ENCODE results near the gene C7.
A peak's percentile ranks its signal among the peaks of the same experiment; 100 is the strongest.
"Not testable (repeated sequence)": the region's sequence is repeated elsewhere in the genome, so short reads cannot be mapped to it uniquely, and the experiment has no call there.

C7 gene

GRCh38 chr5:40895440-40896425 is 13.6 kb upstream of the C7 start:
- H3K27me3 ChIP-seq (ENCODE audit: control insufficient read depth, insufficient read depth, low read length); H3K4me3 ChIP-seq (ENCODE audit: low read length); H3K4me1 ChIP-seq (ENCODE audit: control insufficient read depth, insufficient read depth, low read length); H3K27ac ChIP-seq (ENCODE audit: low read depth, low read length); H3K36me3 ChIP-seq (ENCODE audit: control insufficient read depth, insufficient read depth, low read length); H3K9ac ChIP-seq (ENCODE audit: low read length): not testable (repeated sequence)

GRCh38 chr5:40904205-40904993 is 4.9 kb upstream of the C7 start:
- Histone ChIP-seq H3K4me3 (ENCODE audit: low read length) (no peak overlapping the region), H3K36me3 (ENCODE audit: control insufficient read depth, insufficient read depth, low read length) (no peaks in the 10 kb centered on the region), H3K4me1 (ENCODE audit: control insufficient read depth, insufficient read depth, low read length) (no peaks in the 10 kb centered on the region), H3K27ac (ENCODE audit: low read depth, low read length) (no peak overlapping the region), H3K9ac (ENCODE audit: low read length) (no peak overlapping the region), H3K27me3 (ENCODE audit: control insufficient read depth, insufficient read depth, low read length) (no peaks in the 10 kb centered on the region)

GRCh38 chr5:40904994-40905306 is 4.3 kb upstream of the C7 start:
- no peak overlapping the region for H3K4me3 ChIP-seq (ENCODE audit: low read length)
- no peaks in the 10 kb centered on the region for H3K27me3 ChIP-seq (ENCODE audit: control insufficient read depth, insufficient read depth, low read length)
- no peaks in the 10 kb centered on the region for H3K36me3 ChIP-seq (ENCODE audit: control insufficient read depth, insufficient read depth, low read length)
- no peak overlapping the region for H3K9ac ChIP-seq (ENCODE audit: low read length)
- no peak overlapping the region for H3K27ac ChIP-seq (ENCODE audit: low read depth, low read length)
- H3K4me1 ChIP-seq (ENCODE audit: control insufficient read depth, insufficient read depth, low read length) = no peaks in the 10 kb centered on the region

GRCh38 chr5:40906351-40906751 is 2.9 kb upstream of the C7 start:
- no peaks in the 10 kb centered on the region for H3K27me3 ChIP-seq (ENCODE audit: control insufficient read depth, insufficient read depth, low read length)
- H3K36me3 ChIP-seq (ENCODE audit: control insufficient read depth, insufficient read depth, low read length) = no peaks in the 10 kb centered on the region
- no peak overlapping the region for H3K9ac ChIP-seq (ENCODE audit: low read length)
- no peak overlapping the region for H3K4me3 ChIP-seq (ENCODE audit: low read length)
- H3K27ac ChIP-seq (ENCODE audit: low read depth, low read length) = no peak overlapping the region
- no peaks in the 10 kb centered on the region for H3K4me1 ChIP-seq (ENCODE audit: control insufficient read depth, insufficient read depth, low read length)

GRCh38 chr5:40909723-40910122 is 426 bp downstream of the C7 start:
- H3K36me3 ChIP-seq (ENCODE audit: control insufficient read depth, insufficient read depth, low read length) = no peaks in the 10 kb centered on the region
- H3K27me3 ChIP-seq (ENCODE audit: control insufficient read depth, insufficient read depth, low read length) = no peaks in the 10 kb centered on the region
- H3K4me1 ChIP-seq (ENCODE audit: control insufficient read depth, insufficient read depth, low read length) = no peaks in the 10 kb centered on the region
- H3K4me3 ChIP-seq (ENCODE audit: low read length) = no peak overlapping the region
- H3K9ac ChIP-seq (ENCODE audit: low read length) = no peak overlapping the region
- H3K27ac ChIP-seq (ENCODE audit: low read depth, low read length) = peak overlapping the region; percentile 32

- H3K27me3 ChIP-seq (ENCODE audit: control insufficient read depth, insufficient read depth, low read length) = no peaks in the 10 kb centered on the region
- peak overlapping the region; percentile 21 for H3K4me3 ChIP-seq (ENCODE audit: low read length)
- H3K4me1 ChIP-seq (ENCODE audit: control insufficient read depth, insufficient read depth, low read length) = no peaks in the 10 kb centered on the region
- no peak overlapping the region for H3K9ac ChIP-seq (ENCODE audit: low read length)
- H3K36me3 ChIP-seq (ENCODE audit: control insufficient read depth, insufficient read depth, low read length) = no peaks in the 10 kb centered on the region
- H3K27ac ChIP-seq (ENCODE audit: low read depth, low read length) = no peak overlapping the region
Measured at GRCh38 chr5:40911266-40911665, 2.0 kb downstream of the C7 start.

GRCh38 chr5:40914835-40915234 is 5.5 kb downstream of the C7 start:
- no peaks in the 10 kb centered on the region for H3K4me1 ChIP-seq (ENCODE audit: control insufficient read depth, insufficient read depth, low read length)
- no peak overlapping the region for H3K4me3 ChIP-seq (ENCODE audit: low read length)
- no peak overlapping the region for H3K9ac ChIP-seq (ENCODE audit: low read length)
- H3K27ac ChIP-seq (ENCODE audit: low read depth, low read length) = no peak overlapping the region
- H3K36me3 ChIP-seq (ENCODE audit: control insufficient read depth, insufficient read depth, low read length) = no peaks in the 10 kb centered on the region
- no peaks in the 10 kb centered on the region for H3K27me3 ChIP-seq (ENCODE audit: control insufficient read depth, insufficient read depth, low read length)

- Histone ChIP-seq H3K4me1 (ENCODE audit: control insufficient read depth, insufficient read depth, low read length) (no peaks in the 10 kb centered on the region), H3K27me3 (ENCODE audit: control insufficient read depth, insufficient read depth, low read length) (no peaks in the 10 kb centered on the region), H3K27ac (ENCODE audit: low read depth, low read length) (no peak overlapping the region), H3K36me3 (ENCODE audit: control insufficient read depth, insufficient read depth, low read length) (no peaks in the 10 kb centered on the region), H3K4me3 (ENCODE audit: low read length) (no peak overlapping the region), H3K9ac (ENCODE audit: low read length) (no peak overlapping the region)
Measured at GRCh38 chr5:40915341-40915926, 6.1 kb downstream of the C7 start.

- Histone ChIP-seq H3K27me3 (ENCODE audit: control insufficient read depth, insufficient read depth, low read length) (no peaks in the 10 kb centered on the region), H3K27ac (ENCODE audit: low read depth, low read length) (no peak overlapping the region), H3K4me3 (ENCODE audit: low read length) (no peak overlapping the region), H3K4me1 (ENCODE audit: control insufficient read depth, insufficient read depth, low read length) (no peaks in the 10 kb centered on the region), H3K36me3 (ENCODE audit: control insufficient read depth, insufficient read depth, low read length) (no peaks in the 10 kb centered on the region), H3K9ac (ENCODE audit: low read length) (no peak overlapping the region)
Measured at GRCh38 chr5:40916226-40916625, 6.9 kb downstream of the C7 start.

- H3K9ac ChIP-seq (ENCODE audit: low read length) = no peak overlapping the region
- H3K4me3 ChIP-seq (ENCODE audit: low read length) = no peak overlapping the region
- no peak overlapping the region for H3K27ac ChIP-seq (ENCODE audit: low read depth, low read length)
- no peaks in the 10 kb centered on the region for H3K36me3 ChIP-seq (ENCODE audit: control insufficient read depth, insufficient read depth, low read length)
- H3K4me1 ChIP-seq (ENCODE audit: control insufficient read depth, insufficient read depth, low read length) = no peaks in the 10 kb centered on the region
- H3K27me3 ChIP-seq (ENCODE audit: control insufficient read depth, insufficient read depth, low read length) = no peaks in the 10 kb centered on the region
Measured at GRCh38 chr5:40928886-40929448, 19.7 kb downstream of the C7 start.

- Histone ChIP-seq H3K9ac (ENCODE audit: low read length) (no peak overlapping the region), H3K27me3 (ENCODE audit: control insufficient read depth, insufficient read depth, low read length) (no peaks in the 10 kb centered on the region), H3K4me3 (ENCODE audit: low read length) (no peak overlapping the region), H3K27ac (ENCODE audit: low read depth, low read length) (no peak overlapping the region), H3K4me1 (ENCODE audit: control insufficient read depth, insufficient read depth, low read length) (no peaks in the 10 kb centered on the region), H3K36me3 (ENCODE audit: control insufficient read depth, insufficient read depth, low read length) (no peaks in the 10 kb centered on the region)
Measured at GRCh38 chr5:40932766-40933165, 23.5 kb downstream of the C7 start.

GRCh38 chr5:40937075-40937474 is 27.8 kb downstream of the C7 start:
- Histone ChIP-seq H3K9ac (ENCODE audit: low read length) (no peak overlapping the region), H3K4me1 (ENCODE audit: control insufficient read depth, insufficient read depth, low read length) (no peaks in the 10 kb centered on the region), H3K27me3 (ENCODE audit: control insufficient read depth, insufficient read depth, low read length) (no peaks in the 10 kb centered on the region), H3K4me3 (ENCODE audit: low read length) (no peak overlapping the region), H3K27ac (ENCODE audit: low read depth, low read length) (no peak overlapping the region), H3K36me3 (ENCODE audit: control insufficient read depth, insufficient read depth, low read length) (no peaks in the 10 kb centered on the region)
